GM19397 (cell line): ENCODE data around the gene TTLL1.
"Not testable (repeated sequence)": the region's sequence is repeated elsewhere in the genome, so short reads cannot be mapped to it uniquely, and the experiment has no call there.

Source experiments
- ATAC-seq: cut with Tn5 transposase; IDR thresholded peaks from one replicate; pipeline ENCODE4 v1.9.1; 2021; ENCODE audit warnings: mild to moderate bottlenecking, moderate library complexity; ENCODE audit not compliant: unreplicated experiment

TTLL1 gene

GRCh38 chr22:43110927-43111623 is 21.9 kb upstream of the TTLL1 start:
- ATAC-seq = no peak

- no peak for ATAC-seq
Observed at GRCh38 chr22:43110444-43110926, 21.3 kb upstream of the TTLL1 start, which contains the start of gene BIK. Gene BIK, plus strand, starts transcription at chr22:43110750. Its CDS starts 13,273 bp downstream, at chr22:43124023.

- ATAC-seq = no peak
Observed at GRCh38 chr22:43109921-43110443, 20.8 kb upstream of the TTLL1 start.

GRCh38 chr22:43109511-43109910 is 20.3 kb upstream of the TTLL1 start:
- no peak for ATAC-seq

- ATAC-seq = no peak
Observed at GRCh38 chr22:43106302-43106701, 17.1 kb upstream of the TTLL1 start.

GRCh38 chr22:43104950-43105349 is 15.8 kb upstream of the TTLL1 start:
- not testable (repeated sequence) for ATAC-seq

- not testable (repeated sequence) for ATAC-seq
Observed at GRCh38 chr22:43104056-43104625, 14.9 kb upstream of the TTLL1 start.

GRCh38 chr22:43101306-43101705 is 12.1 kb upstream of the TTLL1 start:
- ATAC-seq = no peak

- no peak for ATAC-seq
Observed at GRCh38 chr22:43100225-43100624, 11.0 kb upstream of the TTLL1 start.

GRCh38 chr22:43099095-43099494 is 9.9 kb upstream of the TTLL1 start:
- no peak for ATAC-seq

GRCh38 chr22:43098356-43098755 is 9.2 kb upstream of the TTLL1 start:
- no peak for ATAC-seq

GRCh38 chr22:43096420-43096819 is 7.2 kb upstream of the TTLL1 start:
- no peak for ATAC-seq

- no peak for ATAC-seq
Observed at GRCh38 chr22:43094551-43094950, 5.4 kb upstream of the TTLL1 start.

- no peak for ATAC-seq
Observed at GRCh38 chr22:43094085-43094484, 4.9 kb upstream of the TTLL1 start.

- ATAC-seq = no peak
Observed at GRCh38 chr22:43092085-43092484, 2.9 kb upstream of the TTLL1 start.

GRCh38 chr22:43090130-43090789 is 1.1 kb upstream of the TTLL1 start:
- ATAC-seq = no peak

GRCh38 chr22:43088627-43088983 is 586 bp downstream of the TTLL1 start:
- ATAC-seq = no peak

GRCh38 chr22:43085658-43086606 is 3.3 kb downstream of the TTLL1 start:
- no peak for ATAC-seq

- ATAC-seq = no peak
Observed at GRCh38 chr22:43081968-43082367, 7.2 kb downstream of the TTLL1 start.

- no peak for ATAC-seq
Observed at GRCh38 chr22:43080616-43081015, 8.6 kb downstream of the TTLL1 start.

GRCh38 chr22:43079742-43080141 is 9.4 kb downstream of the TTLL1 start:
- ATAC-seq = no peak
